B cell (primary cell): ENCODE data around the gene DTHD1. TPM values are rescaled to one million over a fixed set of nuclear protein-coding genes. Genes with fewer than 3 reads are reported as not detected.

Source experiments
- ATAC-seq: fragments of 200-7000 bp; cut with Tn5 transposase; one replicate; pipeline ENCODE4 v1.10.0; 2021; ENCODE audit warnings: low read depth, mild to moderate bottlenecking, moderate number of reproducible peaks, moderate library complexity
- CTCF ChIA-PET: fragments of 350-600 bp; sonication (Branson Sonifier 250); formaldehyde crosslinking; loops from one replicate; lab custom pipeline; 2021; ENCODE audit warnings: antibody characterized with exemption, inconsistent platforms; lab: Charles Lee
- POLR2A ChIA-PET: fragments of 350-600 bp; sonication (Branson Sonifier 250); formaldehyde crosslinking; loops from one replicate; lab custom pipeline; 2021; ENCODE audit warnings: antibody characterized with exemption; lab: Charles Lee
- DNase-seq: peaks from one replicate; pipeline ENCODE4 v3.0.0; 2013
- H2AFZ ChIP-seq: 2 replicates; pipeline ENCODE4 v1.6.1; 2012; ENCODE audit warnings: mild to moderate bottlenecking, low read depth, low read length; ENCODE audit not compliant: insufficient read depth, poor library complexity, severe bottlenecking
- H3K27ac ChIP-seq, 2 donors: 1 replicate in 1 of 2; 2 replicates in 1 of 2; pipeline ENCODE4 v1.5.1; 2012 to 2013; ENCODE audit warnings: low read length in 2 of 2, mild to moderate bottlenecking in 2 of 2, moderate library complexity in 1 of 2
- H3K27me3 ChIP-seq, 4 experiments: fragments of 200-600 bp in 1 of 4; sonication (generic) in 1 of 4; replicated peaks in 1 of 4; 1 replicate in 2 of 4; 2 replicates in 2 of 4; pipeline versions ENCODE4 v1.6.1 to v1.7.0; 2013 to 2016; ENCODE audit warnings: low read length in 3 of 4, mild to moderate bottlenecking in 2 of 4, mixed read lengths in 1 of 4, moderate library complexity in 1 of 4; ENCODE audit not compliant: insufficient read depth in 4 of 4, control insufficient read depth in 3 of 4; ENCODE audit errors: control extremely low read depth in 1 of 4
- H3K36me3 ChIP-seq, 2 experiments: replicated peaks in 1 of 2; 1 replicate in 1 of 2; 2 replicates in 1 of 2; pipeline versions ENCODE4 v1.6.1 to v1.7.1; 2013; ENCODE audit warnings: low read length in 1 of 2; ENCODE audit not compliant: insufficient read depth in 2 of 2, control insufficient read depth in 1 of 2; ENCODE audit errors: control extremely low read depth in 1 of 2, extremely low read depth in 1 of 2
- H3K4me1 ChIP-seq, 2 donors: fragments of 200-600 bp in 1 of 2; sonication (generic) in 1 of 2; 1 replicate in 1 of 2; 2 replicates in 1 of 2; pipeline versions ENCODE4 v1.5.1 to v1.6.1; 2013 to 2017; ENCODE audit warnings: low read length in 2 of 2; ENCODE audit not compliant: control insufficient read depth in 2 of 2, insufficient read depth in 2 of 2
- H3K4me2 ChIP-seq: replicated peaks from 2 replicates; pipeline ENCODE3; 2012; ENCODE audit warnings: mild to moderate bottlenecking, low read depth, low read length; ENCODE audit not compliant: poor library complexity, severe bottlenecking
- H3K4me3 ChIP-seq, 5 experiments: fragments of 200-600 bp in 1 of 5; sonication (generic) in 1 of 5; 1 replicate in 3 of 5; 2 replicates in 2 of 5; pipeline versions ENCODE4 v1.5.1 to v1.7.0; 2011 to 2016; ENCODE audit warnings: low read length in 4 of 5, mild to moderate bottlenecking in 4 of 5, low read depth in 2 of 5, control low read depth in 1 of 5, moderate library complexity in 1 of 5; ENCODE audit not compliant: insufficient read depth in 1 of 5; ENCODE audit errors: control extremely low read depth in 1 of 5, extremely low read depth in 1 of 5
- H3K79me2 ChIP-seq: fragments of 200-600 bp; sonication (generic); one replicate; pipeline ENCODE4 v1.6.0; 2016; ENCODE audit warnings: low read length; ENCODE audit not compliant: control insufficient read depth, insufficient read depth
- H3K9ac ChIP-seq: fragments of 200-600 bp; sonication (generic); 2 replicates; pipeline ENCODE4 v1.6.1; 2017; ENCODE audit warnings: mild to moderate bottlenecking, low read length, moderate library complexity
- H3K9me3 ChIP-seq, 3 donors: one replicate each; pipeline versions ENCODE4 v1.6.1 to v1.7.1; 2013; ENCODE audit warnings: low read length in 2 of 3; ENCODE audit not compliant: control insufficient read depth in 2 of 3, insufficient read depth in 1 of 3; ENCODE audit errors: control extremely low read depth in 1 of 3
- H4K20me1 ChIP-seq: 2 replicates; pipeline ENCODE4 v1.6.0; 2012; ENCODE audit warnings: mild to moderate bottlenecking, low read length; ENCODE audit not compliant: insufficient read depth, control insufficient read depth, poor library complexity, severe bottlenecking
- H3K27ac Mint-ChIP-seq: one replicate; pipeline ENCODE4 v1.8.0; 2021; ENCODE audit warnings: mixed read lengths
- H3K27me3 Mint-ChIP-seq: one replicate; pipeline ENCODE4 v1.8.0; 2021; ENCODE audit warnings: mixed read lengths
- H3K4me1 Mint-ChIP-seq: one replicate; pipeline ENCODE4 v1.8.0; 2021; ENCODE audit warnings: mixed read lengths
- H3K4me3 Mint-ChIP-seq: one replicate; pipeline ENCODE4 v1.8.0; 2021; ENCODE audit warnings: mixed read lengths
- H3K9me3 Mint-ChIP-seq: one replicate; pipeline ENCODE4 v1.8.0; 2022; ENCODE audit warnings: mixed read lengths; ENCODE audit not compliant: insufficient read depth
- CTCF ChIP-seq: fragments of 200-600 bp; IDR thresholded peaks from one replicate; pipeline ENCODE4 v1.8.0; 2022; ENCODE audit warnings: antibody characterized with exemption, mild to moderate bottlenecking
- EZH2 ChIP-seq: IDR thresholded peaks from 2 replicates; pipeline ENCODE4 v1.6.1; 2012; ENCODE audit warnings: borderline replicate concordance, low read depth, mild to moderate bottlenecking, moderate library complexity, low read length; ENCODE audit not compliant: insufficient read depth, poor library complexity, severe bottlenecking
- WGBS: methylation state at CpG from one replicate; pipeline ENCODE4 v1.1.5; 2013; ENCODE audit warnings: missing lambda C conversion rate; ENCODE audit not compliant: insufficient coverage; 5-methylcytosine and 5-hydroxymethylcytosine counted together
- intact Hi-C: fragments of 100-400 bp; cut with micrococcal nuclease; formaldehyde crosslinking; loops from one replicate; pipeline ENCODE4 v1.10.0; 2022
- polyA plus RNA-seq: library from polyadenylated mRNA; depleted of rRNA; stranded (reverse); fragments of >200 nt; gene quantifications from 2 replicates; pipeline ENCODE4 v1.2.3, GENCODE V29; 2012
- total RNA-seq, 2 donors: library from RNA; stranded (reverse); fragments of 120-200 nt in 1 of 2; gene quantifications; 1 replicate in 1 of 2; 2 replicates in 1 of 2; pipeline versions ENCODE4 v1.2.3 to v1.2.4, GENCODE V29; 2013 to 2022

The DTHD1 gene
- total and polyA plus RNA-seq, 2 donors (not counting 1 experiment from before 2014, with no cell fraction given) = 0.04 TPM; not detected in 1

- H3K36me3 ChIP-seq = no peaks in the 10 kb centered on the region
- POLR2A ChIA-PET = no interaction called here
- no peaks in the 10 kb centered on the region for H3K4me1 ChIP-seq
- ATAC-seq (no peak), DNase-seq (no peak)
- H3K27me3 ChIP-seq = peaks cover 0 to 4% (median 0%) of the 10 kb centered on the region in 4 experiments
- no peaks in the 10 kb centered on the region for H3K27me3 Mint-ChIP-seq
- H3K4me1 Mint-ChIP-seq = no peaks in the 10 kb centered on the region
- peaks cover 2% of the 10 kb centered on the region for H3K9me3 Mint-ChIP-seq
- no CpG with 5 or more reads among the region's 2 CpGs for WGBS
- H3K9me3 ChIP-seq = no peaks in the 10 kb centered on the region
- H3K9ac ChIP-seq = no peak overlapping the region
- no peak overlapping the region for H3K27ac ChIP-seq
- H3K79me2 ChIP-seq = no peaks in the 10 kb centered on the region
- TF ChIP-seq CTCF (no peak), EZH2 (no peak)
- no peak overlapping the region for H3K27ac Mint-ChIP-seq
- no peak overlapping the region for H3K4me3 Mint-ChIP-seq
- no peak overlapping the region for H2AFZ ChIP-seq
- no peak overlapping the region for H3K4me3 ChIP-seq
- intact Hi-C loops = no loop called here
- no peaks in the 10 kb centered on the region for H4K20me1 ChIP-seq
- no peak overlapping the region for H3K4me2 ChIP-seq
- CTCF ChIA-PET = no interaction called here
These were observed 2.6 kb upstream of the DTHD1 start for GRCh38 chr4:36278789-36279188.

GRCh38 chr4:36280555-36280954 lies 861 bp upstream of the DTHD1 start:
- 67% methylated on average over 2 of the region's 4 CpGs for WGBS
- peaks cover 2% of the 10 kb centered on the region for H3K9me3 Mint-ChIP-seq
- Histone ChIP-seq H3K4me1 (no peaks in the 10 kb centered on the region), H3K36me3 (no peaks in the 10 kb centered on the region), H3K4me3 (no peak overlapping the region), H3K9me3 (no peaks in the 10 kb centered on the region), H3K4me2 (no peak overlapping the region), H3K9ac (no peak overlapping the region), H3K27me3 (peaks cover 0 to 4% (median 0%) of the 10 kb centered on the region in 4 experiments), H2AFZ (no peak overlapping the region), H4K20me1 (no peaks in the 10 kb centered on the region), H3K27ac (no peak overlapping the region), H3K79me2 (no peaks in the 10 kb centered on the region)
- H3K4me3 Mint-ChIP-seq = no peak overlapping the region
- TF ChIP-seq EZH2 = no peak
- no peak for TF ChIP-seq CTCF
- H3K4me1 Mint-ChIP-seq = no peaks in the 10 kb centered on the region
- no peak overlapping the region for H3K27ac Mint-ChIP-seq
- intact Hi-C loops = no loop called here
- H3K27me3 Mint-ChIP-seq = no peaks in the 10 kb centered on the region
- DNase-seq = no peak
- ChIA-PET CTCF (no interaction called here), POLR2A (no interaction called here)
- no peak for ATAC-seq
